HCT116 (cell line): Measurements from ENCODE around the gene IRF4.
"Not testable (repeated sequence)": the region's sequence is repeated elsewhere in the genome, so short reads cannot be mapped to it uniquely, and the experiment has no call there.

Source experiments
- CTCF ChIP-seq, 3 experiments: fragments of 200-600 bp in 1 of 3; sonication (generic) in 1 of 3; IDR thresholded peaks in 2 of 3; conservative IDR thresholded peaks in 1 of 3; 2 replicates each; pipeline ENCODE4 v1.5.1; 2012 to 2017; ENCODE audit warnings: low read depth in 2 of 3, low read length in 2 of 3, antibody characterized with exemption in 1 of 3, borderline replicate concordance in 1 of 3, control low read depth in 1 of 3, mild to moderate bottlenecking in 1 of 3, mixed read lengths in 1 of 3, mixed run types in 1 of 3, moderate library complexity in 1 of 3; ENCODE audit not compliant: insufficient read depth in 1 of 3
- EZH2 ChIP-seq: fragments of 200-600 bp; sonication (generic); IDR thresholded peaks from 2 replicates; pipeline ENCODE4 v1.6.1; 2017; ENCODE audit warnings: antibody characterized with exemption, mixed run types
- EZH2phosphoT487 ChIP-seq: fragments of 200-600 bp; IDR thresholded peaks from 2 replicates; pipeline ENCODE4 v1.6.1; 2018; ENCODE audit warnings: antibody characterized with exemption, borderline replicate concordance
- POLR2A ChIP-seq: IDR thresholded peaks from 2 replicates; pipeline ENCODE4 v1.7.0; 2011; ENCODE audit warnings: borderline replicate concordance; ENCODE audit not compliant: insufficient read depth, insufficient read length; ENCODE audit errors: extremely low read depth
- POLR2AphosphoS5 ChIP-seq: IDR thresholded peaks from 2 replicates; pipeline ENCODE4 v1.6.1; 2011; ENCODE audit warnings: mild to moderate bottlenecking, low read depth, low read length, moderate library complexity
- SIN3A ChIP-seq: IDR thresholded peaks from 2 replicates; pipeline ENCODE4 v1.6.1; 2012; ENCODE audit warnings: low read depth
- SRF ChIP-seq: IDR thresholded peaks from 2 replicates; pipeline ENCODE4 v1.6.1; 2012; ENCODE audit warnings: low read depth
- YY1 ChIP-seq: IDR thresholded peaks from 2 replicates; pipeline ENCODE4 v1.6.1; 2011; ENCODE audit warnings: low read length, low read depth, moderate library complexity, mild to moderate bottlenecking; ENCODE audit not compliant: insufficient replicate concordance; ENCODE audit errors: extremely low read depth

- TF ChIP-seq EZH2phosphoT487; CTCF (IDR thresholded peaks at IDR 0.05 in 2 of 3, conservative IDR thresholded peaks at IDR 0.05 in 1 of 3; ENCODE audit: borderline replicate concordance in 1 of 3, insufficient read depth in 1 of 3, low read depth in 2 of 3, low read length in 2 of 3); EZH2; POLR2A; YY1; SIN3A; POLR2AphosphoS5; SRF: not testable (repeated sequence)
These were observed 33.9 kb downstream of the IRF4 start for GRCh38 chr6:425418-425788.
